Right lobe of liver (tissue), 4 donors: ENCODE measurements around the gene PRKAG2.

Experiments used
- CTCF ChIP-seq, 4 donors: fragments of 200-600 bp in 3 of 4; fragments of 450-650 bp in 1 of 4; IDR thresholded peaks; one replicate each; pipeline versions ENCODE4 v1.5.1 to v1.8.0; 2016 to 2022; ENCODE audit warnings: antibody characterized with exemption in 4 of 4, mild to moderate bottlenecking in 2 of 4
- POLR2A ChIP-seq: fragments of 450-650 bp; IDR thresholded peaks from one replicate; pipeline ENCODE4 v1.6.1; 2017; ENCODE audit warnings: antibody characterized with exemption, mild to moderate bottlenecking
- donor health status: DM: no; HTN: no; CAD: no.
- donor health status: DM: no; HTN: no; CAD: no.
- donor health status: DM: no; HTN: yes; CAD: no.

GRCh38 chr7:151511946-151512345, 365.0 kb downstream of the PRKAG2 start:
- TF ChIP-seq CTCF (IDR thresholded peaks at IDR 0.05) (no peak), POLR2A (no peak)
